ENCODE data around the gene PCBP3.

DNA sequence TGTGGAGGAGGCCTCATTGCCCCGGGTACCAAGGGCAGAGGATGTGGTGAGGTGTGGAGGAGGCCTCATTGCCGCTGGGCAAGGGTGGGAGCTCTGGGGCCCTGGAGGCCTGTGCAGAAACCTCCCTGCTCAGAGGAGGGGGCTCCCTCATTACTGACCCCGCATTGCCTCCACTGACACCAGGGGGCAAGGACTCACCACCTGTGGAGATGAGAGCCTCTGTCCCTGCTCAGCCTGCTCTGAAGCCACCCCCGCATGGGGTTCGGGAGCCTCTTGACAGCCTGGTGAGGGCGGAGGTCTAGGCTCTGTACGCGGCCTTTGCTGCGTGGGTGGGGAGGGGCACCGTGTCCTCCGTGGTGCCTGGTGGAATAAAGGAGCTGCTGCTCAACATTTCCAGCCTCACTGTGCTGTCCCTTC lies 243.1 kb downstream of the PCBP3 start:
- TF ChIP-seq CTCF (IDR thresholded peaks at IDR 0.05; ENCODE audit: poor library complexity, severe bottlenecking) (no peak), POLR2AphosphoS5 (IDR thresholded peaks at IDR 0.05) (no peak), RAD21 (conservative IDR thresholded peaks at IDR 0.05) (no peak), EP300 (conservative IDR thresholded peaks at IDR 0.05; ENCODE audit: poor library complexity, severe bottlenecking) (no peak), EZH2 (IDR thresholded peaks at IDR 0.05; ENCODE audit: borderline replicate concordance, insufficient read depth, low read length, poor library complexity, severe bottlenecking) (no peak), MXI1 (conservative IDR thresholded peaks at IDR 0.05; ENCODE audit: poor library complexity, severe bottlenecking) (no peak)
- TF ChIP-seq, protein P1, sequence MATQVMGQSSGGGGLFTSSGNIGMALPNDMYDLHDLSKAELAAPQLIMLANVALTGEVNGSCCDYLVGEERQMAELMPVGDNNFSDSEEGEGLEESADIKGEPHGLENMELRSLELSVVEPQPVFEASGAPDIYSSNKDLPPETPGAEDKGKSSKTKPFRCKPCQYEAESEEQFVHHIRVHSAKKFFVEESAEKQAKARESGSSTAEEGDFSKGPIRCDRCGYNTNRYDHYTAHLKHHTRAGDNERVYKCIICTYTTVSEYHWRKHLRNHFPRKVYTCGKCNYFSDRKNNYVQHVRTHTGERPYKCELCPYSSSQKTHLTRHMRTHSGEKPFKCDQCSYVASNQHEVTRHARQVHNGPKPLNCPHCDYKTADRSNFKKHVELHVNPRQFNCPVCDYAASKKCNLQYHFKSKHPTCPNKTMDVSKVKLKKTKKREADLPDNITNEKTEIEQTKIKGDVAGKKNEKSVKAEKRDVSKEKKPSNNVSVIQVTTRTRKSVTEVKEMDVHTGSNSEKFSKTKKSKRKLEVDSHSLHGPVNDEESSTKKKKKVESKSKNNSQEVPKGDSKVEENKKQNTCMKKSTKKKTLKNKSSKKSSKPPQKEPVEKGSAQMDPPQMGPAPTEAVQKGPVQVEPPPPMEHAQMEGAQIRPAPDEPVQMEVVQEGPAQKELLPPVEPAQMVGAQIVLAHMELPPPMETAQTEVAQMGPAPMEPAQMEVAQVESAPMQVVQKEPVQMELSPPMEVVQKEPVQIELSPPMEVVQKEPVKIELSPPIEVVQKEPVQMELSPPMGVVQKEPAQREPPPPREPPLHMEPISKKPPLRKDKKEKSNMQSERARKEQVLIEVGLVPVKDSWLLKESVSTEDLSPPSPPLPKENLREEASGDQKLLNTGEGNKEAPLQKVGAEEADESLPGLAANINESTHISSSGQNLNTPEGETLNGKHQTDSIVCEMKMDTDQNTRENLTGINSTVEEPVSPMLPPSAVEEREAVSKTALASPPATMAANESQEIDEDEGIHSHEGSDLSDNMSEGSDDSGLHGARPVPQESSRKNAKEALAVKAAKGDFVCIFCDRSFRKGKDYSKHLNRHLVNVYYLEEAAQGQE (IDR thresholded peaks at IDR 0.05; ENCODE audit: borderline replicate concordance) = no peak

All from neural cell (in vitro differentiated cells).